Measurements from ENCODE around the gene XKR7.

XKR7 gene

GRCh38 chr20:32045999-32046398 is 78.0 kb downstream of the XKR7 start:
- no peaks in the 10 kb centered on the region for H3K36me3 Mint-ChIP-seq (ENCODE audit: low read depth)
- H3K9me3 Mint-ChIP-seq: no peaks in the 10 kb centered on the region
- peaks cover 54% of the 10 kb centered on the region for H3K27me3 Mint-ChIP-seq
- peaks cover 4% of the 10 kb centered on the region for H3K4me1 Mint-ChIP-seq
- ATAC-seq: no peak
- no peak overlapping the region for H3K4me3 Mint-ChIP-seq
- H3K27ac Mint-ChIP-seq: no peak overlapping the region
- DNase-seq: no peak

- no peak overlapping the region for H3K4me3 Mint-ChIP-seq
- H3K36me3 Mint-ChIP-seq (ENCODE audit: low read depth): no peaks in the 10 kb centered on the region
- ATAC-seq: no peak
- peaks cover 13% of the 10 kb centered on the region for H3K4me1 Mint-ChIP-seq
- DNase-seq: no peak
- H3K27me3 Mint-ChIP-seq: peaks cover 68% of the 10 kb centered on the region
- no peaks in the 10 kb centered on the region for H3K9me3 Mint-ChIP-seq
- H3K27ac Mint-ChIP-seq: no peak overlapping the region
These were observed 82.4 kb downstream of the XKR7 start for GRCh38 chr20:32050324-32050841.

DNA sequence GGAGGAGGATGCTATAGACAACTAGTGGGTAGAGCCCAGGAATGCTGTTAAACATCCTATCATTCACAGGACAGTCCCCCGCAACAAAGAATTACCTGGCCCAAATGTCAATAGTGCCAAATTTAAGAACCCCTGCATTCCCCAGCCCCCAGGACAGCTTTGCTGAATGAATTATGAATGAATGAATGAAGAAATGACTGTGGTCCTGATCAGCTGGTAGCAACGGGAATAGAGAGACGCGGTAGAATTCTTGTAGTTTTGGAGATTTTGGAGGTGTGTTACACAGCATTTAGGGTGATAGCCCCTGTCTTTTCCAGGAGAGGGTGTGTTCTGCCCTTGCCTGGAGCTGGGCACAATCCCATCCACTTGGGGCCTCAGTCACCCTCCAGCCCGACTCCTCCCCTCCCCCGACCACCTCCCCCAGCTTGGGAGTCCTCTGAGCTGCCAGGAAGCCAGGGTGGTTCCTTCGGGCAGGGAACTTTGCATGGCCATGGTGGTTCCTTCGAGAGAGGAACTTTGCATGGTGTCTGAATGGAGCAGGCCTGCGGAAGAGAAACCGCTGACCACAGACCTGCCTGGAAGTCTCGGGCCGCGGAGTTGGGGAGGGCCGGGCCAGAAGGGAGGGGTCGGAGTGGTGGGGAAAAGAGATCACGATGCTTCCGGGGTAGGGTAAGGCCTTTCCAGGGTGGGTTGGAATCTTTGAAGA is 83.1 kb downstream of the XKR7 start:
- H3K9me3 Mint-ChIP-seq: no peaks in the 10 kb centered on the region
- no peak for DNase-seq
- no peak overlapping the region for H3K27ac Mint-ChIP-seq
- peak overlapping the region; percentile 66 for H3K4me3 Mint-ChIP-seq
- peaks cover 65% of the 10 kb centered on the region for H3K27me3 Mint-ChIP-seq
- H3K4me1 Mint-ChIP-seq: peaks cover 13% of the 10 kb centered on the region
- H3K36me3 Mint-ChIP-seq (ENCODE audit: low read depth): no peaks in the 10 kb centered on the region
- no peak for ATAC-seq

DNA sequence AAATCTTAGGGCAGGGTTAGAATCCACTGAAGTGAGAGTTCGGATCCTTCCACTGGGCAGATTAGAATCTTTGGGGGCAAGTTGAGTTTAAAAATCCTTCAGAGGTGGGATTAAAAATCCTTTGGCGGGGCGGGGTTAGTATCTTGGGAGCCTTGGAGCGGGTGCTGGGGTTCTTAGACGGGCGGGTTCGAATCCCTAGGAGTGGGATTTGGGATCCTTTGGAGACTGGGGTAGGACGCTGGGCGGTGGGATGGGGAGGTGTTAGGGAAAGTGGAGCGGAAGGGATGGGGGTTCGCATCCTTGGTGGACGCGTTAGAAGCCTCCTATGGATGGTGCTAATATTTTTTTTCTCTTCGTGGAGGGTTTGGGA is 83.8 kb downstream of the XKR7 start:
- Mint-ChIP-seq H3K4me1 (peaks cover 13% of the 10 kb centered on the region), H3K9me3 (no peaks in the 10 kb centered on the region), H3K4me3 (peak overlapping the region; percentile 66), H3K36me3 (ENCODE audit: low read depth) (no peaks in the 10 kb centered on the region), H3K27me3 (peaks cover 62% of the 10 kb centered on the region), H3K27ac (no peak overlapping the region)
- ATAC-seq (no peak), DNase-seq (no peak)

- Mint-ChIP-seq H3K36me3 (ENCODE audit: low read depth) (no peaks in the 10 kb centered on the region), H3K4me1 (peaks cover 13% of the 10 kb centered on the region), H3K27ac (no peak within 1 kb of the TSS), H3K4me3 (peak within 1 kb of the TSS; percentile 66), H3K9me3 (no peaks in the 10 kb centered on the region), H3K27me3 (peaks cover 62% of the 10 kb centered on the region)
- ATAC-seq (peak; percentile 57), DNase-seq (no peak)
These were observed 84.3 kb downstream of the XKR7 start, which contains the start of gene HCK for GRCh38 chr20:32052090-32052777. Gene HCK (plus strand): TSS chr20:32052242.

- DNase-seq (peak; percentile 29), ATAC-seq (no peak)
- peak overlapping the region; percentile 53 for H3K4me3 Mint-ChIP-seq
- no peaks in the 10 kb centered on the region for H3K9me3 Mint-ChIP-seq
- no peak overlapping the region for H3K27ac Mint-ChIP-seq
- peaks cover 56% of the 10 kb centered on the region for H3K27me3 Mint-ChIP-seq
- H3K36me3 Mint-ChIP-seq (ENCODE audit: low read depth): no peaks in the 10 kb centered on the region
- peaks cover 13% of the 10 kb centered on the region for H3K4me1 Mint-ChIP-seq
These were observed 84.9 kb downstream of the XKR7 start for GRCh38 chr20:32052778-32053362.

Measured in activated naive CD8-positive, alpha-beta T cell treated with anti-CD3 and anti-CD28 coated beads, Interleukin-2, amount 50 U/mL, for 24 hours (primary cell).